NCI-H69 (cell line): ENCODE data around the gene KIF6.

Experiments used
- DNase-seq: peaks from one replicate; lab custom pipeline; 2025; lab: John Stamatoyannopoulos, UW

Gene KIF6

DNA sequence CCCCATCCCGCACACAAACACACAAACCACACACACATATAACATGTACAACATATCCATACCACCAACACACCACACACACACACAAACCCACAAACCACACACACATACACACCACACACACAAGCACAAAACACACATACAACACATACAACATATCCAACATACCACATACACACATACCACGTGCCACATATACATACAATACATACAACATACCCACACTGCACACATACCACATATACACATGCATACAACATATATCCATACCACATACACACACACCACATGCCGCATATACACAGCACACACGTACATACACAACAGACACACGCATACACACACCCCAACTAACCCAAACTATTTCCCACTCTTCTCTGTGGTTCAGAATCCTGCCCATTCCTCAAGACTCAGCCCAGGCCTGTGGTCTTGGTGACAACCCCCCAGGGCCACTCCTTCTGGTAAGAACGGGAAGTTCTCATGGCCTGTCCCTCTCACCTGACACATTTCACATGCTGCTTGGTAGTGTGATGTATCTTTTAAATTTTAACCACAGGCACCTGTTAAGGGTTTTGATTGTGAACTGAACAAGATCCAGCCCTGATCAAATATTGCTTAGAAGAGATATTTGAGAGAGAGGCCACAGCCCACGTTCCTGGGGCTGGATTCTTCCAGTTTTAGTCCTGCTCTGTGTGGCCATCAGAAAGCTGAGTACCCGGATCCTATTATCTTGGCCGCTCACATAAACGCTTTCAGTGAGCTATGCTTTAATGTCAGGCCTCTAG, 346.8 kb downstream of the KIF6 start:
- no peak for DNase-seq

DNA sequence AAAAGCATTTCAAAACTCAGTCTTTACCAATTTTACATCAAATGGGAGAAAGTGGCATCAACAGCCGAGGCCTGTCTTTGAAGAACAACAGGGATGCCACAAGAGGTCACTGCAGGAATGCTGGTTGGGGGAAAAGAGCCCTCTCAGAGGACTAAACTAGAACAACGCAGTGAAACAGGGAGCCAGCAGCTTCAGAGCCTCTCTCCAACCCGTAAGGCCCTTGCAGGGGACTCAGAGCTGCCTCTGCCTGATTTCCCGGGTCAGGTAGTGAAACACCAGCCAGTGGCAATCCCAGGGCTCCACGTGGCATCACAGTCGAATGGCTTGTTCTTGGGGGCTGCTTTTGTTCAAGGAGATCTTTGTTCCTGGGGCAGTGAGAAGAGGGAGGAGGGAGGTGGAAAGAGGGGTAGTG, 347.7 kb downstream of the KIF6 start:
- DNase-seq, result peak; percentile 48

DNA sequence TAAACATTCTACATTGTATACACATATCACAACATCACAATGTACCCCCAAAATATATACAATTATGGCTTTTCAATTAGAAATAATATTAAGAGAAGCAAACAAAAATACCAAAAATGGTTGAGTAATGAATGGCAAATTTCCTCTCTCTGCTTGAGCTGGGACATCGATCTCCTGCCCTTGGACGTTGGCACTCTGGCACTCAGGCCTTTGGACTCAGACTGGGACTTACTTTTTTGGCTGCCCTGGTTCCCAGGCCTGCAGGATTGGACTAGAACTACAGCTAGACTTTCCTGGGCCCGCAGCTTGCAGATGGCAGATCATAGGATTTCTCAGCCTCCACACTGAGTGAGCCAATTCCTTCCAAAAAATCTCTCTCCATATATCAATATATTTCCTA, 349.8 kb downstream of the KIF6 start:
- no peak for DNase-seq

DNA sequence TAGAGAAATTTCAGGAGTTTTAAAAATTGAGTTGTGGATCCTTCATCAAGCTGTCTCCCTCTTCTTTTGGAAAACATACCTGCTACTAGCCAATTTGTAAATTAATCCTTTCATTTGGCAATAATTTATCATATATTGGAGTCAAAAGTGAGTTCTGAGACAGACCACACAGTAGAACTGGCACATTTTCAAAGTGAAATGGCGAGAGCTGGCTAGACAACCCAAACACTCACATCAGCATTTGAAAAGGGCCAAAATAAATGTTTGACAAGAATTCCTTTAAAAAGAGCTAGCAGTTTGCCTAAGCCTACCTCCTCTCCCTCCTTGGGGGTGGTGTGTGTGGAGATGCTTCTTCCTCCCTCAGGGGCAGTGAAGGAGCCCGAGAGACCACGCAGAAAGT, 354.8 kb downstream of the KIF6 start:
- DNase-seq, result no peak

DNA sequence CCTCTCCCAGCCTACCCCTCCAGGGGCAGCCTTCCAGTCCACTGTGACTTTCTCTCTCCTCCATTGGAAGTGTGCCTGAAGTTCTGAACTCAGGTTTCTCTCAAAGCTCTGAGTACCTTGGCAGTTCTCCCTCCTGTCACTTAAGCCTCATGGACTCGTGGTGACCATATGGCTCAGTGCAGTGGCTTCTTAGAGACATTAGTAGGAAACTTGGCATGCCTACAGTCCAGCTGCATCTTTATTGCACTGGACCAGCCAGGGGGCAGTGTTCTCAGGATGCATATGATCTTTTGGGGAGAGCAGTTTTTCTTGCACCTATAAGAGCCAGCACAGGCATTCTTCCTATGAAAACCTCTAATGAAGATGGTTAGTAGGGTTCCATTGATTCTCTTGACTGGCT, 355.2 kb downstream of the KIF6 start:
- no peak for DNase-seq

DNA sequence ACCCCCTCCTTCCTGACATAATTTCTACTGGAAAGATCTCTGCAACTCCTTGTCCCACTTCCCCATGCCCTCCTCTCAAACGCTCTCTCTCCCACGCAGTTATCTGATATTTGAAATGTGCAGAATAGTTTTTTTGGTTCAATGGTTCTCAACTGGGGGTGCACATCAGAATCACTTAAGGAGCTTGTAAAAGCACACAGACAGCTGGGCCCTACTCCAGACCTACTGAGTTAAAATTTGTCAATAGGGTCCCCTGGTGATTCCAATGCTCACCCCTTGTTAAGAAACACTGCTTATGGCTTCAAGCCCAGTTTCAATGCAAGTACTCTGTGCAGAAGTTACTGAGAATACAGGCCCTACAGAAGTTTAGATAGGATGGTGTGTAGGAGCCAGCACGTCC, 357.5 kb downstream of the KIF6 start:
- peak; percentile 22 for DNase-seq

DNA sequence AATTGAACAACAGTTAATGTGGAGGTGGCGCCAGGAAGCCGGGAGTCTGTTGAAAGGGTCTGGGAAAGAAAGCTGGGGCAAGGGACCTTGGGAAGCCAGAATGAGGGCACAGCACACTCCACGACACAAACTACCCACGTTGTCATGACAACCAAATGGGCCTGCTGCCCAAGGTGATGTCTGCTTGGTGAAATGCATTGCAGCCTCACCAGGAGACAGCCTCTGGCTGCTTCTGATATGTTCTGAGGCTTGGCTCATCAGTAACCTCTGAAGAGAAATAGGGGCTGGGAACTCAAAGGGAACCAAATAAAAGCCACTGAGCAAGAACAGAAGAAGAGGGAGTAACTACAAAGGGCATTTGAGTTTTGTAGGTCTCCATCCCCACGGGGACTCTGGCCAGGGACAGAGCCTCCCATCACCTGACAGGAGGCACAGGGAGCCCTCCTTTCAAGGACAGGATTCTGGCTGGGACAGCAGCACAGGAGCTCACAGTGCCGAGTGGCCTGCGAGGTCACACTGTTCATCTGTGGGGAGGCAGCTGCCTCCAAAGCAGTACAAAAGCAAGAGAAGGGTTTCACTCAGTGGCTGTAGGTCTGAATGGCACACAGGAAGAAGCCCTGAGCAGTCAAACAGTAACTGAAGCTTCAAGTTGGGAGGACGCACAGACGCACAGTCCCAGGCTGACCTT, 358.1 kb downstream of the KIF6 start:
- peak; percentile 23 for DNase-seq

DNA sequence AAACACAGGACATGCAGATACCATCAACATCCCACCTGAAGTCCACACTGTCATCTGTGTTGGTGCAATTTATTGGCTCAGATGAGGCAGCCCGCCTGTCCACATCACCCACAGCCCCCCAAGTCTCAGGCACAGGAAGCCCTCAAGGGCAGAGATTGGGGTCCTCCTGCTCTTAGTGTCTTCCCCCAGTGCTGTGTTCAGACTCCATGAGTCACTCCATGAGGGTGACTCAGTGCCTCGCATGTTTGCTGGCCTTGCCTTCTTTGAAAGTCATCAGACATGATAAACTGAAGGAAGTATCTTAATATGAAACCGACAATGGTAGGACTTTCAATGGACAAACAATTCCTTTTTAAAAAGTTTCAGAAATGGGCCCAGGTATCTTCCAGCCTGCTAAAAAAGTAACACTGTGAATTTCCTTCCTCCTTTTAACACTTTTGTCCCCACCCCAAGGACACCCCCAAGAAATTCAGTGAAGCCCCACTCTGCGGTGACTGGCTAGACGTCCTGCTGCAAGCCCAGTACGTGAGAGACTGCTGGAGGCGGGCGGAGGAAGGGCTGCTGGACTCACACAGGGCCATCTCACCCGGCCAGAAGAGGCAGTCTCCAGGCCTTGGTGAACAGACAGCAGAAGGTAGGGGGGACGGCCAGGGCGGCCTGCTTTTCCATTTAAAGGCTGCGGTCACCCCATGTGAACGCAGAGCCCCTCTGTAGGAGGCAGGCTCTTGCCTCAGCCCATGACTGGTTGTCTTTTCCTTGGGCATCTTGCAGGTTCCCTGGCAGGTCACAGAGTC, 359.7 kb downstream of the KIF6 start:
- DNase-seq, result no peak

DNA sequence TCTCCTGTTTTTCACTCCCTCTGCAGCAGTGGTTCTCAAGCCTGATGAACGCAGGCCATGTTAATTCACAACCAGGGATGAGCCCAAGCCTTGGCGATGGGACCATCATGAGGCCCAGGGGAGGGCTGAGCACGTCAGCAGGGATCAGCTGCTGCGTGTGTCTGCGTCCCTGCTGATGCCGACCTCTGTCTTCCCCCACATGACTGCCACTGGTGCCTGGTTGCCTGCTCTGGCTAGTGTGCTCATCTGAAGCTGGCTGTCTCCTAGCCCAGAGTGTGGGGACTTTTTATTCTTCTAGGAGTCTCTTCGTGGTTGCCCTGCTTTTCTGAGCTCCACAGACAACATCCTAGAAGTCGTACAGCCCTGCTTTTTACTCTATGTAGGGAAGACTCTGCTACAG, 361.9 kb downstream of the KIF6 start:
- DNase-seq, result no peak

DNA sequence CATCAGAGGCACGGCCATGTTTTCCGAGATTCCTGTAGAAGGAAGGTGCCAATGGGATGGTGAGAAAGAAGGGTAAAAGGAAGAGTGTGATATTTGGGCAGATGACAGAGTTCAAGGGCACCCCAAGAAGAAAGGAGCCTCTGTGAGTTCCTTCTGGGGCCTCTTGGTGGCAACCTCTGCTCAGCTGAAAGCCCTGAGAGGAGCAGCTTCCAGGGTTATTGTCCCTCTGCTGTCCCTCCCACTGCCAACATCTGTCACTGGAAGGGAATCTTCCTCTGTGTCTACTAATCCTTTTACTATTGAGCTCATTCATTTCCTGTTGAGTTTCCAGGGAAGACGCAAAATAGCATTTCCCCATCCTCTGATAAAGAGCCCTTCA, 362.7 kb downstream of the KIF6 start:
- DNase-seq, result peak; percentile 42

DNA sequence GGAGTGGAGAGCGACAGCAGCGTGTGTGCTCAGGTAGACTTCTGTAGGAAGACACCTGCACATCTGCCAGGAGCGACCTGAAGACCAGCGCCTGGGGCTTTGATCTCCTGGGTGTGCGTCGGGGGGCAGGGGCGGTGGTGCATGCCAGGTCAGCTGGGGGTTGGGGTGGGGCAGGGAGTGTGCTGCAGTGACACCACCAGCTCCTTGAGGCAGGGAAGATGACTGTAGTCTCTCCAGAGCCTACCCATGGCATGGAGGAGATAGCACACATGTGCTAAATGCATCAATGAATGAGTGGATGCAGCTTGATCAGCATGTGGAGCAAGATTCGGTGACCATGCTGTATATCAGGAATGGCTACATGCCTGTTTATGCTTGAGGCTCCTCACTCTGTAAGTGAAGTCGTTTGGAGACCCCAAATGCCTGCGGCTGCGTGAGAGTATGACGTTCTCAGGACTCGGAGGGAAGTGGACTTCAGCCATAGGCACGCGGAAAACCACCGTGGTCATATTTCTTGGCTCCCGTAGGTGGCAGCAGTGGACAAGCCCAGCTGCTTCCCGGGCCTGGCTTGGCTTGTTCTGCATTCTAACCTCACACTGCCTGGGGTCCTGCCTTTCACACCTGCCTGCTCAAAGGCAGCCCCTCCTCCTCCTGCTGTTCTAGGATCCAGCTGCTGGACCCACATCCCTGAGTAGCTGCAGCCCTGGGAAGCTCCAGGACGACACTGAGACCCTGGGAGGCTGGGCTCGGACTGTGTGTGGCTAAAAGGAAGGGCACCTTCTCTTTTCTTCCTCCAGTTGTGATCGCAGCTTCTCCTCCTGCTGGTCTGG, 363.3 kb downstream of the KIF6 start:
- peak; percentile 72 for DNase-seq

DNA sequence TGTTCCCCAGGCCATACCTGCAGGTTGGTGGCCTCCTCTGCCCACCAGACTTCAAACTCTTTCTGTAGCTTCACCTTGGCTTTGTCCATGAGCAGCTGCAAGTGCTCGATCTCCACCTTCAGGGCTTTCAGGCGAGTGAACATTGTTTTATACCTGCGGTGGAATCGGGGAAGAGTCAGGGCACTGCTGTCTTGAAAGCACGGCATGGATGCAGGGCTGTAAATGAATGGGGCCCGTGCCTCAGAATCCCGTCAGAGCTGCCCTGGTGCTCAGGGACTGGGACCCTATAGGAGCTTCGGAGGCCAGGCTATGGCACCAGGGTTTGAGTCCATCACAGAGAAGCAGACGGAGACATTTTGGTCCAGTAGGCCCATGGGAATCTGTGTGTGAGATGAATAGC, 364.8 kb downstream of the KIF6 start:
- no peak for DNase-seq

DNA sequence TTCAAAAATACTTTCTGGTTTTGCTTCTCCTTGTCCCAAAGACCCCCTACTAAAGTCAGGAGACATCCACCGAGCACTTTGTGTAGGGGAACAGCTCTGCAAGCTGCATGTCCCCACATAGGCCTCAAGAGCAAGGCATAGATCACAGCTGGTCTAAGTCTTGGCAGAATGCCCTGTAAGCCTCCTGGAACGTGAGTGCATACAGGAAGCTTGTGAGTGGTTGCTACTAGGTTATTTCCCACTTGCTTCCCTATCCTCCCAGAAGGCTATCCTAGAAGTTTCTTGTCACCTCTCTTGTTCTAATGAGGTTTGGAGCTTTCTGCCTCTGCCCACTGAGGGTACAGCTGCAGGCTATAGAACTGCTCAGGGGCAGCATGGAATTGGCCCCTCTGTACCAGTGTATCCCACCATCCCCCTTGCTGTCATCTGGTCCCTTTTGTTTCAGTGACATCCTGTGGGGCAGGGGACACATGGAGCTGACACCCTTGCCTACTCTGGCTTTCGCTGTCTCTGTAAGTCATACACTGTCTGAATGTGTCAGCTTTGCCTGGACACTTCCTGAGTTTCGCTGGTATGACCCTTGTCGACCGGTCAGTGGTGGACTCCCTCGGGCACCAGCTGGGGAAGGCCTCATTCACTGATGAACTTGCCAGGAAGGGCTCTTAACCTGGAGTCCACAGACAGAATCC, 367.1 kb downstream of the KIF6 start:
- DNase-seq, result peak; percentile 56

DNA sequence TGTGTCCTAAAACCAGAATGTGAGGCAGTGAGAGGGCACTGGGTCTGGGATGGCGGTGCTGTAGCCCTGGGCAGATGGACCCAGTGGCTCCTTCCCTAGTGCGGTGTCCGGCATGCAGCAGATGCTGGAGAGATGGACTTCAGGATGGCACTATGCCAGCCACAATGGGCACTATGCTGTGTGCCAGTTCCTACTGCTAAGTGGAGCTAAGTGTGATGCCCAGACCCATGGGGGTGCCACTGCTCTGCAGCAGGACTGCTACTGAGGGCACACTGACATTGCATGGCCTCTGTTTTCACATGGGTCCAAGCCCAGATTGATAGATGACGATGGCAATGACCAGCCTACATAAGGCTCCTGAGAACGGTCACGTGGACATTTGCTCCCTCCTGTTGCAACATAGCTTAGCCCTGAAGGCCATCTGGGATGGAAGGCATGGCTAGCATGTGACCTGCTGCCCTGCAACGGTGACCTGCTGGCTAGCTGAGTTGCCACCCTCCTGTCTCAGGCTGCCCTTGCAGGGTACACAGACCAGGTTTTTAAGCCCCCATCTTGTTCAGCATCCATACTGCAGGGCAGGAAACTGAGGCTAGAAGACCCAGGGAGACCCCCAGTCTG, 371.4 kb downstream of the KIF6 start:
- no peak for DNase-seq

DNA sequence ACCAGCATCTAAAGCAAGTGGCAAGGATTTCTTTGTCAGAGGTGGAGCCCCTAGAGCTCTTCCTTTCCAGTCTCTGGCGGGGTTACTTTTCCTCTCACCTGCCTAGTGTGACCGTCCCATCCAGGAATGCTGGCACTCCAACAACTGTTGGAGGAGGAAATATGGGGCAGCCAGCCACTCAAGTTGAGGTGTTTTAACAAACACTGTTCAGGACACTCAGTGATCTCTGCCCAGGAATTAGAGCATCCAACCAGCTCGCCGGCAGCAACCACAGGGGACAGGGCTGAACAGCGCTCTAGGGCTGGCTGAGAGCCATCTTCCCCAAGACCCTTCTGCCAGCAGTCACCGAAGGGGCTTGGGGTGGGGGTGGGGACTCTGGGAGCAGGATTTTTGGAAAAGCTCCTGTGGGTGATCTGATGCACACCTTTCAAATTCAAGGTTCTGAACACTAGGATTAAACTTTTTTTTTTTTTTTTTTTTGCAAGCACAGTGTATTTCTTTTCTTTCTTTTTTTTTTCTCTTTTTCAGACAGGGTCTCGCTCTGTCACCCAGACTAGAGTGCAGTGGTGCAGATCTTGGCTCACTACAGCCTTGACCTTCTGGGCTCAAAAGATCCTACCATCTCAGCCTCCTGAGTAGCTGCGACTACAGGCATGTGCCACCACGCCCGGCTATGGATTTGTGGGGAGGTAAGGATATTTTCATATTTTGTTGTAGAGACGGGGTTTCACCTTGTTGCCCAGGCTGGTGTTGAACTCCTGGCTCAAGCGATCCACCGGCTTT, 374.3 kb downstream of the KIF6 start:
- no peak for DNase-seq

DNA sequence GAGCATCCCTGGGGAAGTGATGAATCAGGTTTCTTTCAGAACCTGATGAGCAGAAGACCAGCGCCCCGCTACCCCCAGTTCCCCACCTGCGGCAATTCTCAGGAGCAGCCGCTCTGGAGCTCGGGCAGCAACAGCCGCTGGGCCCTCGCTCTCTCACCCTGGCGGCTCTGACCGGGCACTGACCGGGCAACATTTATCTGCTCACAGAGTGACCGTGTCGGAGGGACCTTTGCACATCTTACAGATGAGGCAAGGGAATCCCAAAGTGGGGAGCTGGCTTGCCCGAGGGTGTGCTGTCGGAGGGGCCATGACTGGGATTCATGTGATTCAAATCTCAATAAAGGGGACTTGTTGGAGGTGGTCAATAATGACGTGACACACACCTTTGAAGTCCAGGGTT, 376.5 kb downstream of the KIF6 start:
- no peak for DNase-seq

DNA sequence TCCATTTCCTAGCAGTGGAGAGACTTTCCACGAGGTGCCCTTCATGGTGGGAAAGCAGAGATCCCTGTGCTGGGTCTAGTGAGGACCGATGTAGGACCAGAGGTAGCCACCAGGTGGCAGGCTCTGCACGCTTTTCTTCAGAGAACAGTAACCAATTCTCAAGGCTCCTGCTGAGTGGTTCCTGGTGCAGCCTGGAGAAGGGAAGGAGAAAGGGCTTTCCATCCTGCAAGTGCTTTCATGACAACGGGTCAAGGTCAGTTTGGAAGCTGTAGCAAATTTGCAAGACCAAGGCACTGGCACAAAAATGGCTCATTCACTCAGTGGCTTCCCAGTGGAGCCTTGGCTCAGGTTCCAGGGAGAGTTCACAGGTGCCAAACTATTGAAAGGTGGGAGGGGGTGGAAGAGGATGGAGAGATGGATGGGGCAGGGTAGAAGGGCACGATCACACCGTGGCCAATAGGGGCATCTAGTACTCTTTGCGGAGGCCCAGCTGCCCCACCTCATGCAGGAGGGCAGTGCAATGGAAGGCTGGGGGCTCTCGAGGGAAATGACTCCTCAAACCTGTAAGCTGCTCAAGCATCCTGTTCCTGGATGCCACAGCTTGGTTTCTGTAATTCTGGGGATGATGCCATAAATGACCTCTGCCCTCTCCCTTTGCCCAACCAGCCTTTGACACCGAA, 377.2 kb downstream of the KIF6 start:
- DNase-seq, result peak; percentile 60

DNA sequence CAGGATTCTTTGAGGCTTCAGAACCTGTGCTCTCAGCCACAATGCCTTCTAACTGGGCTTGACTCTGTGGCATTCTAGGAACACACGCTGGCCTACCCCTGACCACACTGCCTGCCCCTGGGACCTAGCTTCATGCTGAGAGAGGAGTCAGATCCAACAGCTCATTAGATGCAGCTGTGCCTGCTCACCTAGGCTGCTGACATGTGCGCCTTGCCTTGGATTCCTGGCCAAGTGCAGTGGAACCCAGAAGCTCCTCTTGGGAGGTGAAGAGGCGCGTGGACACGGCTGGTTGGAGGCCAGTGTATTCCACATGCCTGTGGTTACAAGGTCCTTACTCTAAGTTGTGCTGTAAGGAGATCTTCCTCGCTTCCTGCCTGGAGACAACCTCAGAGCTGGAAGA, 378.0 kb downstream of the KIF6 start:
- no peak for DNase-seq

DNA sequence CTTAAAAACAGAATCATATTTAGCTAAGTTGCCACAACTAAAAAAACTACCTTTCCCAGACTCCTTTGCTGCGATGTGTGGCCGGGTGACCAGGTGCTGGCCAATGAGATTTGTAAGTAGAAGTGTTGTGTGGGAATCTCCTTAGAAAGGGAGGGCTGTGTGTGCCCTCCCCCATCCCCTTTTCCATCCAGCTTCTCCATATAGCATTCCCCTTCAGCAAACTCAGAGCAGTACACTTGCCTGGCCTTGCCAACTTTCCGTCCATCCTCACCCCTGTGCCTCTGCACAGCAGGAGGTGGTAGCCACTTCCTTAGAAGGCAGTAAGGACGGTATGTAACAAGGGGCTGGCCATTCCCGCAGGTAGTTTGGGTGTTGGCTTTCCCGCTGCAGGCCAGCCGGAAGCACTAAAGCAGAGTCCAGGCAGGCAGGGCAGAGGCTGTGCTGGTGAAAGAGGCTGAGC, 380.4 kb downstream of the KIF6 start:
- DNase-seq, result no peak
